GM21717 (cell line): ENCODE results near the gene ATP2A3.

ENCODE experiments used
- ATAC-seq: cut with Tn5 transposase; IDR thresholded peaks from one replicate; pipeline ENCODE4 v1.9.1; 2021; ENCODE audit warnings: mild to moderate bottlenecking, moderate library complexity; ENCODE audit not compliant: unreplicated experiment

ATP2A3 gene

GRCh38 chr17:3875317-3875716, 88.9 kb downstream of the ATP2A3 start:
- no peak for ATAC-seq
